ENCODE measurements around the gene TOM1L2. TPM values are rescaled to one million over a fixed set of nuclear protein-coding genes. Genes with fewer than 3 reads are reported as not detected.

Gene TOM1L2
- total RNA-seq, 4 donors from 2014 or later: 17.5 to 44.6 (median 27.1) TPM

- no peak for TF ChIP-seq CTCF (IDR thresholded peaks at IDR 0.05; ENCODE audit: low read depth)
These were observed 176.0 kb downstream of the TOM1L2 start for GRCh38 chr17:17795946-17796786.

- no peak for TF ChIP-seq CTCF (IDR thresholded peaks at IDR 0.05; ENCODE audit: low read depth)
These were observed 176.9 kb downstream of the TOM1L2 start for GRCh38 chr17:17795296-17795695.

DNA sequence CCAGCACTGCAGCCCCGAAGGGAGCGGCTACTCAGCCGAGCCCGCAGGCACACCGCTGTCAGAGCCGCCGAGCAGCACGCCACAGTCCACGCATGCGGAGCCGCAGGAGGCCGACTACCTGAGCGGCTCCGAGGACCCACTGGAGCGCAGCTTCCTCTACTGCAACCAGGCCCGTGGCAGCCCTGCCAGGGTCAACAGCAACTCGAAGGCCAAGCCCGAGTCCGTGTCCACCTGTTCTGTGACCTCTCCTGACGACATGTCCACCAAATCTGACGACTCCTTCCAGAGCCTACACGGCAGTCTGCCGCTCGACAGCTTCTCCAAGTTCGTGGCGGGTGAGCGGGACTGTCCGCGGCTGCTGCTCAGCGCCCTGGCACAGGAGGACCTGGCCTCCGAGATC lies 177.8 kb downstream of the TOM1L2 start:
- TF ChIP-seq CTCF (IDR thresholded peaks at IDR 0.05; ENCODE audit: low read depth): no peak

Small RNA genes lying within 50 kb of the gene (small RNA-seq; reads per million reads assigned to genes)
- gene MIR33B (not detected), gene MIR6777 (0.36 reads per million)

Other genes starting within 250 kb of the TOM1L2 start
- 100 to 1,000 TPM in 1 of 4 donors, 10 to 100 TPM in 3; 17.0 to 255 (median 18.9) TPM for gene SREBF1, start 135.4 kb downstream of the TOM1L2 start, total RNA-seq
- 1 to 10 TPM in 1 of 4 donors, under 1 TPM in 3; 0.38 to 1.3 (median 0.91) TPM for gene DRC3, start 462 bp upstream of the TOM1L2 start, total RNA-seq
- gene ATPAF2, start 66.8 kb upstream of the TOM1L2 start, total RNA-seq: 10 to 100 TPM; 10.1 to 18.3 (median 11.5) TPM
- gene GID4, start 67.0 kb upstream of the TOM1L2 start, total RNA-seq: 10 to 100 TPM; 17.0 to 29.8 (median 19.2) TPM
- gene DRG2, start 115.5 kb upstream of the TOM1L2 start, total RNA-seq: 10 to 100 TPM; 27.4 to 46.3 (median 35.7) TPM
- 1 to 10 TPM in 2 of 4 donors, under 1 TPM in 2; 0.44 to 3.2 (median 1.2) TPM for gene MYO15A, start 136.4 kb upstream of the TOM1L2 start, total RNA-seq
- 10 to 100 TPM; 57.5 to 69.6 (median 67.5) TPM for gene ALKBH5, start 211.4 kb upstream of the TOM1L2 start, total RNA-seq

Data from subcutaneous adipose tissue (tissue), 4 donors.